Fibroblast of skin of abdomen (primary cell): Measurements from ENCODE around the gene COX4I1.
"Not testable (repeated sequence)": the region's sequence is repeated elsewhere in the genome, so short reads cannot be mapped to it uniquely, and the experiment has no call there.

Experiments used
- DNase-seq: peaks from one replicate; pipeline ENCODE4 v3.0.0-alpha.2; 2013

Gene COX4I1

GRCh38 chr16:85825326-85825725, 25.8 kb downstream of the COX4I1 start:
- no peak for DNase-seq

- no peak for DNase-seq
Observed at GRCh38 chr16:85826686-85827247, 27.3 kb downstream of the COX4I1 start.

- no peak for DNase-seq
Observed at GRCh38 chr16:85828166-85828565, 28.7 kb downstream of the COX4I1 start.

- DNase-seq = no peak
Observed at GRCh38 chr16:85829171-85829719, 29.8 kb downstream of the COX4I1 start.

- no peak for DNase-seq
Observed at GRCh38 chr16:85829751-85830445, 30.4 kb downstream of the COX4I1 start.

- no peak for DNase-seq
Observed at GRCh38 chr16:85830821-85831220, 31.3 kb downstream of the COX4I1 start.

- DNase-seq = no peak
Observed at GRCh38 chr16:85832570-85833218, 33.2 kb downstream of the COX4I1 start.

- DNase-seq = no peak
Observed at GRCh38 chr16:85833219-85833920, 33.9 kb downstream of the COX4I1 start.

- DNase-seq = no peak
Observed at GRCh38 chr16:85834741-85835140, 35.2 kb downstream of the COX4I1 start.

GRCh38 chr16:85835227-85835751, 35.8 kb downstream of the COX4I1 start:
- DNase-seq = no peak

GRCh38 chr16:85835956-85836705, 36.6 kb downstream of the COX4I1 start:
- no peak for DNase-seq

GRCh38 chr16:85836706-85837582, 37.4 kb downstream of the COX4I1 start:
- DNase-seq = no peak

- not testable (repeated sequence) for DNase-seq
Observed at GRCh38 chr16:85837654-85838053, 38.2 kb downstream of the COX4I1 start.

- DNase-seq = no peak
Observed at GRCh38 chr16:85838381-85838780, 38.9 kb downstream of the COX4I1 start.

- no peak for DNase-seq
Observed at GRCh38 chr16:85838876-85839585, 39.5 kb downstream of the COX4I1 start.

- no peak for DNase-seq
Observed at GRCh38 chr16:85839681-85840240, 40.3 kb downstream of the COX4I1 start.

- DNase-seq = no peak
Observed at GRCh38 chr16:85840395-85840794, 40.9 kb downstream of the COX4I1 start.

GRCh38 chr16:85840801-85841200, 41.3 kb downstream of the COX4I1 start:
- no peak for DNase-seq

- no peak for DNase-seq
Observed at GRCh38 chr16:85842435-85842834, 42.9 kb downstream of the COX4I1 start.

- DNase-seq = no peak
Observed at GRCh38 chr16:85842848-85843247, 43.4 kb downstream of the COX4I1 start.
